Astrocyte of the cerebellum (primary cell): ENCODE data around the gene TRDMT1.

Experiments
- DNase-seq: peaks from one replicate; pipeline ENCODE4 v3.0.0-alpha.2; 2011; ENCODE audit warnings: low read depth
- H3K4me3 ChIP-seq: 2 replicates; pipeline ENCODE4 v1.5.1; 2011; ENCODE audit warnings: mild to moderate bottlenecking, low read depth, low read length, moderate library complexity
- CTCF ChIP-seq: IDR thresholded peaks from 2 replicates; pipeline ENCODE4 v1.5.1; 2012; ENCODE audit warnings: low read length, low read depth, moderate library complexity, mild to moderate bottlenecking; ENCODE audit errors: missing control alignments
- in situ Hi-C: cut with HindIII; loops from 2 replicates; pipeline ENCODE4 v1.10.0; 2017; ENCODE audit warnings: low sequenced_read_pairs

Gene TRDMT1

GRCh38 chr10:17231788-17232187 is 30.3 kb upstream of the TRDMT1 start:
- no peak for DNase-seq
- H3K4me3 ChIP-seq, result peak overlapping the region; percentile 86
- in situ Hi-C loops, result no loop called here
- TF ChIP-seq CTCF, result no peak

GRCh38 chr10:17229967-17230682 is 28.7 kb upstream of the TRDMT1 start:
- no peak for TF ChIP-seq CTCF
- peak overlapping the region; percentile 86 for H3K4me3 ChIP-seq
- in situ Hi-C loops, result no loop called here
- no peak for DNase-seq

GRCh38 chr10:17229717-17229966 is 28.2 kb upstream of the TRDMT1 start:
- TF ChIP-seq CTCF, result no peak
- in situ Hi-C loops, result no loop called here
- peak overlapping the region; percentile 86 for H3K4me3 ChIP-seq
- no peak for DNase-seq

GRCh38 chr10:17229016-17229716 is 27.7 kb upstream of the TRDMT1 start:
- in situ Hi-C loops, result no loop called here
- H3K4me3 ChIP-seq, result peak overlapping the region; percentile 86
- no peak for TF ChIP-seq CTCF
- DNase-seq, result peak; percentile 87

GRCh38 chr10:17228091-17229015 is 26.9 kb upstream of the TRDMT1 start, which contains the start of gene VIM:
TSS of gene VIM (plus strand) at chr10:17228241. CDS start at chr10:17229423, 1,182 bp downstream.
- peak within 1 kb of the TSS; percentile 86 for H3K4me3 ChIP-seq
- in situ Hi-C loops, result no loop called here
- DNase-seq, result peak; percentile 92
- peak; percentile 18 for TF ChIP-seq CTCF

- H3K4me3 ChIP-seq, result peak overlapping the region; percentile 86
These were observed 26.1 kb upstream of the TRDMT1 start for GRCh38 chr10:17227367-17228090.

More at GRCh38 chr10:17227367-17228090, 26.1 kb upstream of the TRDMT1 start:
- peak; percentile 34 for TF ChIP-seq CTCF
- no peak for DNase-seq
- in situ Hi-C loops, result no loop called here
